Measurements from ENCODE around the gene ASPHD2.
A peak's percentile ranks its signal among the peaks of the same experiment; 100 is the strongest.

The ASPHD2 gene

DNA sequence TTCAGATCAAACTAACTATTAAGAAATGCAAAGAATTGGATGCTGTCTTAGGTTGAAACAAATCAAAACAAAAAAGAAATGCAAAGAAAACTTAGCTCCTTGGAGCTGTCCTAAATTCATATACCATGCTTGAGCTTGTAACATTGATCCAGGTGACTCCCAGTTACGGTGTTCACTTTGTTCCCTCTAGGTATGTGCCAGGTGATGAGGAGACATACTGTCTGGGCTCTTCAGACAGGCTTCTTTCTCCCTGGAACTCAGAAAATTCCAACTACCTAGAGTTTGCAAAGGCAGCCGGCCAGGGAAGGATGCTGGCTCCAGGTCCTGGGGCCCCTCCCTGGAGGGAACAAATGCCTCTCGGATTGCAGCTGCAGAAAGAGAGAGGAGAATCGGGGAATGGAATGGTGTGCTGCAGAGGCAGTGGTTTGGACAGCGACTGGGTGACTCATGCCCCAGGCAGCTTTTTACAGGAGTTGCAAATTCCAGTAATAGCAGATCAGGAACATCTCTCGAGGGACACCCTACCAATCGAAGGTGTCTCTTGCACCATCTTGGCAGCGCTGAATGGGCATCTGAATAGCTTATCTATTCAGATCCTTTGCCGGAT is 12.3 kb upstream of the ASPHD2 start:
- H3K4me3 ChIP-seq (ENCODE audit: extremely low read depth, insufficient read depth, low read length, poor library complexity, severe bottlenecking): no peak overlapping the region
- peak overlapping the region; percentile 60 for H3K27ac ChIP-seq (ENCODE audit: low read depth, low read length, severe bottlenecking)
- no peaks in the 10 kb centered on the region for H3K36me3 ChIP-seq (ENCODE audit: control insufficient read depth, insufficient read depth, low read length)
- 37 to 39% methylated on average over 8 to 9 of the region's 9 CpGs for WGBS, 2 experiments (ENCODE audit: insufficient coverage in 2 of 2)
- no peaks in the 10 kb centered on the region for H3K9me3 ChIP-seq (ENCODE audit: control insufficient read depth, low read length)
- H3K4me1 ChIP-seq (ENCODE audit: control insufficient read depth, insufficient read depth, low read length, poor library complexity, severe bottlenecking): peaks cover 16% of the 10 kb centered on the region

DNA sequence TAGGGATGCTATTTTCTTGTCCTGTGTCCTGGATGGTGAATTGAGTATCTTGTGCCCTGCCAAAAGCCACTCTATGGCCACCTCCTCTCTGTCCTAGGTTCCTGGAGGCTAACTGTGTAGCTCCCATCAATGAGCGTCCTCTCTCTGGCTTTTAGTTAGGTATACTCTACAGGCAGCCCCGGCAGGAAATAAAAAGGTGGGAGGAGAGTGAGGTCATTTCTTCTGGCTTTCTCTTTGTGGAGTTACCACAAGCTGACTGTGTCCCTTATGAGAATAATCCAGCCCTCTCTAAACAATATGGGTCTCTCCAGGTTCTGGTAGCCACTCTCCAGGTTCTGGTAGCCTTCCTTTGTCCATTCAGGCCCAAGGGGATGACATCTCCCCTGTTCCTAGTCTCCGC is 11.7 kb upstream of the ASPHD2 start:
- Histone ChIP-seq H3K4me1 (ENCODE audit: control insufficient read depth, insufficient read depth, low read length, poor library complexity, severe bottlenecking) (peaks cover 16% of the 10 kb centered on the region), H3K9me3 (ENCODE audit: control insufficient read depth, low read length) (no peaks in the 10 kb centered on the region), H3K27ac (ENCODE audit: low read depth, low read length, severe bottlenecking) (peak overlapping the region; percentile 60), H3K36me3 (ENCODE audit: control insufficient read depth, insufficient read depth, low read length) (no peaks in the 10 kb centered on the region), H3K4me3 (ENCODE audit: extremely low read depth, insufficient read depth, low read length, poor library complexity, severe bottlenecking) (no peak overlapping the region)
- WGBS, 2 experiments (ENCODE audit: insufficient coverage in 2 of 2): 82% methylated on average over 1 of the region's 3 CpGs; no CpG with 5 or more reads in 1 of the 2 experiments

DNA sequence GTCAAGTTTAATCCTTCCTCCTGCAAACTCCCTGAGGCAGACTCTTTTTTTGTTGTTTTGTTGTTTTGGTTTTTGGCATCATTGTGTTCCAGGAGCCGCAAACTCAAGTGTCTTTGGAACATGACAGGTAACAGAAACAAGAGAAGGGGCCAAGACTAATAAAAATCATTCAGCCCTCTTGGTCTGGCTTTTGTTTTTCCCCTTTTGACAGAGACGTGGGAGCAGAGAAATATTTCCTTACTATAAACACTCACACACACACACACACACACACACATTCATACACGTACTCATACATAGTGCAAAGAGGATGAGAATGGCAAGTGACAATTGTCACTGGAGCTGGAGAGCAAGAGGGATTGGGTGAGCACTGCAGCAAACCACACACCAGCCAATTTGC is 10.4 kb upstream of the ASPHD2 start:
- H3K27ac ChIP-seq (ENCODE audit: low read depth, low read length, severe bottlenecking): no peak overlapping the region
- H3K4me3 ChIP-seq (ENCODE audit: extremely low read depth, insufficient read depth, low read length, poor library complexity, severe bottlenecking): no peak overlapping the region
- peaks cover 16% of the 10 kb centered on the region for H3K4me1 ChIP-seq (ENCODE audit: control insufficient read depth, insufficient read depth, low read length, poor library complexity, severe bottlenecking)
- 100% methylated on average over 1 of the region's 3 CpGs; no CpG with 5 or more reads in 1 of the 2 experiments for WGBS, 2 experiments (ENCODE audit: insufficient coverage in 2 of 2)
- H3K9me3 ChIP-seq (ENCODE audit: control insufficient read depth, low read length): peaks cover 11% of the 10 kb centered on the region
- no peaks in the 10 kb centered on the region for H3K36me3 ChIP-seq (ENCODE audit: control insufficient read depth, insufficient read depth, low read length)

DNA sequence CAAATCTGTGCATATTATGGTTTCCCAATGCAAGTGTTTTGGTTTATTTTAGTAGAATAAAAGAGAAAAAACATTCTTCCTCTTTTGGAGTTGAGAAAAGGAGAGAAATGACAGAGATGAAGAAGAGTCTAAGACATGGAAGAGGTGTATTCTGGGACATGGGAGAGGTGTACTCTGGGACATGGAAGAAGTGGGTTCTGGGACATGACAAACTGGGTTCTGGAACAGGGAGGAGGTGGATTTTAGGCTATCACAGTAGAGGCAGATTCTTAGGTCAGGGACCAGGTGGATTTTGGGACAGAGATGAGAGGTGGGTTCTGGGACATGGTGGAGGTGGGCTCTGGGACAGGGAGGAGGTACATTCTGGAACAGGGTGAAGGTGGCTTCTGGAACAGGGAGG is 2.1 kb upstream of the ASPHD2 start:
- H3K27ac ChIP-seq (ENCODE audit: low read depth, low read length, severe bottlenecking): no peak overlapping the region

GRCh38 chr22:26429458-26430286 is 612 bp downstream of the ASPHD2 start:
- H3K27ac ChIP-seq (ENCODE audit: low read depth, low read length, severe bottlenecking): no peak overlapping the region
- WGBS, 2 experiments (ENCODE audit: insufficient coverage in 2 of 2): 4 to 7% methylated on average over 38 to 42 of the region's 50 CpGs
- H3K4me1 ChIP-seq (ENCODE audit: control insufficient read depth, insufficient read depth, low read length, poor library complexity, severe bottlenecking): peaks cover 13% of the 10 kb centered on the region
- no peaks in the 10 kb centered on the region for H3K9me3 ChIP-seq (ENCODE audit: control insufficient read depth, low read length)
- peaks cover 8% of the 10 kb centered on the region for H3K36me3 ChIP-seq (ENCODE audit: control insufficient read depth, insufficient read depth, low read length)
- H3K4me3 ChIP-seq (ENCODE audit: extremely low read depth, insufficient read depth, low read length, poor library complexity, severe bottlenecking): peak overlapping the region; percentile 42

More for the DNA sequence above, 2.1 kb upstream of the ASPHD2 start:
- H3K36me3 ChIP-seq (ENCODE audit: control insufficient read depth, insufficient read depth, low read length): no peaks in the 10 kb centered on the region
- no peak overlapping the region for H3K4me3 ChIP-seq (ENCODE audit: extremely low read depth, insufficient read depth, low read length, poor library complexity, severe bottlenecking)
- peaks cover 11% of the 10 kb centered on the region for H3K9me3 ChIP-seq (ENCODE audit: control insufficient read depth, low read length)
- H3K4me1 ChIP-seq (ENCODE audit: control insufficient read depth, insufficient read depth, low read length, poor library complexity, severe bottlenecking): peaks cover 13% of the 10 kb centered on the region

DNA sequence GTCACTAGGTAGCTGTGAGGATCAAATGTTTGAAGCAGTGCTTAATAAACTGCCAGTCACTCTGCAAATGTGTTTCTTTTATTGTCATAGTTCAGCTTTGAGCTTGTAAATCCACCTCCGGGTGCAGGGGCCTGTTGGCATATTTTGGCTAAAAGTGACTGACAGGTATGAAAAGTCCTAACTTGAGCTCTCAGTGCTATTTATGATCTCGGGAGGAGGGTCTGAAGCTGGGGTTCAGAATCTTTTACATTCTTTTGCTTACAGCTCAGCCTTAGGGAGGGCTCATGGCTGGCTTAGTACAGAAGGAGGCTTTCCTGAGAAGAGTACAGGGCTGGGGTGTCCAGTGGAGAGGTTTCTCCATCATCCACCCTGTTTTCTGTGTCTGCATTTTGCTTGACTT is 1.5 kb downstream of the ASPHD2 start:
- Histone ChIP-seq H3K9me3 (ENCODE audit: control insufficient read depth, low read length) (no peaks in the 10 kb centered on the region), H3K4me3 (ENCODE audit: extremely low read depth, insufficient read depth, low read length, poor library complexity, severe bottlenecking) (no peak overlapping the region), H3K36me3 (ENCODE audit: control insufficient read depth, insufficient read depth, low read length) (peaks cover 10% of the 10 kb centered on the region), H3K4me1 (ENCODE audit: control insufficient read depth, insufficient read depth, low read length, poor library complexity, severe bottlenecking) (peaks cover 17% of the 10 kb centered on the region), H3K27ac (ENCODE audit: low read depth, low read length, severe bottlenecking) (peak overlapping the region; percentile 62)
- WGBS, 2 experiments (ENCODE audit: insufficient coverage in 2 of 2): 83 to 90% methylated on average over 2 of the region's 2 CpGs

GRCh38 chr22:26431261-26431995 is 2.4 kb downstream of the ASPHD2 start:
- no peaks in the 10 kb centered on the region for H3K9me3 ChIP-seq (ENCODE audit: control insufficient read depth, low read length)
- H3K36me3 ChIP-seq (ENCODE audit: control insufficient read depth, insufficient read depth, low read length): peaks cover 10% of the 10 kb centered on the region
- H3K4me1 ChIP-seq (ENCODE audit: control insufficient read depth, insufficient read depth, low read length, poor library complexity, severe bottlenecking): peaks cover 17% of the 10 kb centered on the region
- H3K4me3 ChIP-seq (ENCODE audit: extremely low read depth, insufficient read depth, low read length, poor library complexity, severe bottlenecking): no peak overlapping the region
- H3K27ac ChIP-seq (ENCODE audit: low read depth, low read length, severe bottlenecking): peak overlapping the region; percentile 62
- WGBS, 2 experiments (ENCODE audit: insufficient coverage in 2 of 2): 90 to 92% methylated on average over 11 to 12 of the region's 13 CpGs

- no peaks in the 10 kb centered on the region for H3K9me3 ChIP-seq (ENCODE audit: control insufficient read depth, low read length)
- peaks cover 10% of the 10 kb centered on the region for H3K36me3 ChIP-seq (ENCODE audit: control insufficient read depth, insufficient read depth, low read length)
- H3K4me1 ChIP-seq (ENCODE audit: control insufficient read depth, insufficient read depth, low read length, poor library complexity, severe bottlenecking): peaks cover 17% of the 10 kb centered on the region
- no peak overlapping the region for H3K4me3 ChIP-seq (ENCODE audit: extremely low read depth, insufficient read depth, low read length, poor library complexity, severe bottlenecking)
- WGBS, 2 experiments (ENCODE audit: insufficient coverage in 2 of 2): 78 to 100% methylated on average over 2 of the region's 3 CpGs
- H3K27ac ChIP-seq (ENCODE audit: low read depth, low read length, severe bottlenecking): no peak overlapping the region
Measured at GRCh38 chr22:26432619-26433311, 3.7 kb downstream of the ASPHD2 start.

GRCh38 chr22:26433805-26434204 is 4.7 kb downstream of the ASPHD2 start:
- H3K4me3 ChIP-seq (ENCODE audit: extremely low read depth, insufficient read depth, low read length, poor library complexity, severe bottlenecking): no peak overlapping the region
- no peaks in the 10 kb centered on the region for H3K9me3 ChIP-seq (ENCODE audit: control insufficient read depth, low read length)
- no peak overlapping the region for H3K27ac ChIP-seq (ENCODE audit: low read depth, low read length, severe bottlenecking)
- H3K36me3 ChIP-seq (ENCODE audit: control insufficient read depth, insufficient read depth, low read length): peaks cover 10% of the 10 kb centered on the region
- H3K4me1 ChIP-seq (ENCODE audit: control insufficient read depth, insufficient read depth, low read length, poor library complexity, severe bottlenecking): peaks cover 17% of the 10 kb centered on the region
- 95 to 96% methylated on average over 25 of the region's 25 CpGs for WGBS, 2 experiments (ENCODE audit: insufficient coverage in 2 of 2)

DNA sequence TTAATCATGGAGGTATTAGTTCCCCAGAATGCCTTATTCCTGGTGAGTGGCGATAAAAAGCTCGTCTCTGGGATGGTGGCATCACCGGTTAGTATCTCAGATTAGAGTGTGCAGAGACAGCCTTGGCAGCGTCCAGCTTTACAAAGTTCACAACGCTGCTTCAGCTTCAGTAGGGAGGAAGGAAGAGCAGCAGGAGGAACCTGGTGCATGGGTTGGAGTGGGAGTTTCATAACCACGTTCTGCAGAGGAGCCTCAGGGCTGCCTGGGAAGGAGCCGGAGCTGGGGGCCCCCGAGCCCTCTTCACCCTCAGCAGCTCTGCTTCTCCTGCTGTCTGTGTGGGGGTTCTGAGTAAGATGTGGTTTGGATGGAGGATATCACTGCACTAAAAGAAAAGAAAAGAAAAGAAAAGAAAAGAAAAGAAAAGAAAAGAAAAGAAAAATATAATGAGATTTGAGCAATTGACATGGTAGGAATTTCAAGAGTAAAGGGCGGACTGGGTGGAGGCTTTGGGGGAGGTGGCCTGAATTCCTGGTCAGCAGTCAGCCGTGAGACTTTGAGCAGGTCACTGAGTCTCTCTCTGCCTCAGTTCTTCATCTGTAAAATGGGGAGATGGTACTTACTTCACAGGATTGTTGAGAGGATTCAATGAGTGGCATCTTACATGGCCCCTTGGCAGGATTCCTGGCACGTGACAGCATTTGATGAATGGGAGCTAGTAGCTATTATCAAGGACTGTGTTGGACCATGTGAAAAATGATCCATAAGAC is 6.5 kb downstream of the ASPHD2 start:
- WGBS, 2 experiments (ENCODE audit: insufficient coverage in 2 of 2): 94 to 100% methylated on average over 8 to 10 of the region's 11 CpGs
- H3K36me3 ChIP-seq (ENCODE audit: control insufficient read depth, insufficient read depth, low read length): peaks cover 10% of the 10 kb centered on the region
- no peaks in the 10 kb centered on the region for H3K9me3 ChIP-seq (ENCODE audit: control insufficient read depth, low read length)
- H3K4me3 ChIP-seq (ENCODE audit: extremely low read depth, insufficient read depth, low read length, poor library complexity, severe bottlenecking): no peak overlapping the region
- no peak overlapping the region for H3K27ac ChIP-seq (ENCODE audit: low read depth, low read length, severe bottlenecking)
- peaks cover 9% of the 10 kb centered on the region for H3K4me1 ChIP-seq (ENCODE audit: control insufficient read depth, insufficient read depth, low read length, poor library complexity, severe bottlenecking)

All from mesodermal cell (in vitro differentiated cells).